HG02623 (cell line): ENCODE results near the gene KCTD19.

ENCODE experiments used
- ATAC-seq: cut with Tn5 transposase; IDR thresholded peaks from one replicate; pipeline ENCODE4 v1.9.1; 2021; ENCODE audit warnings: moderate library complexity; ENCODE audit not compliant: unreplicated experiment

The KCTD19 gene

DNA sequence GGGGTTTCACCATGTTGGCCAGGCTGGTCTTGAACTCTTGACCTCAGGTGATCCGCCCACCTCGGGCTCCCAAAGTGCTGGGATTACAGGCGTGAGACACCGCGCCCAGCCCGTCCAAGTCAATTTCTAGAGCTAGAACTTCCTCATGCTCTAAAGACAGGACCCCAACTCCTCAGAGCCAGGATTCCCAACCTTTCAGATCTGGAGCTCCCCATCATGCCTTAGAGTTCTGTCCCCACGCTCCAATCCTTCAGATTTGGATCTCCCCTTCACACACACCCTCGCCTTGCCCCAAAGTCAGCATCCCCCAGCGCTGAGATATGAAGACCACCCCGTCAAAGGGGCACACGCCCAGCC is 448 bp downstream of the KCTD19 start:
- ATAC-seq: no peak

DNA sequence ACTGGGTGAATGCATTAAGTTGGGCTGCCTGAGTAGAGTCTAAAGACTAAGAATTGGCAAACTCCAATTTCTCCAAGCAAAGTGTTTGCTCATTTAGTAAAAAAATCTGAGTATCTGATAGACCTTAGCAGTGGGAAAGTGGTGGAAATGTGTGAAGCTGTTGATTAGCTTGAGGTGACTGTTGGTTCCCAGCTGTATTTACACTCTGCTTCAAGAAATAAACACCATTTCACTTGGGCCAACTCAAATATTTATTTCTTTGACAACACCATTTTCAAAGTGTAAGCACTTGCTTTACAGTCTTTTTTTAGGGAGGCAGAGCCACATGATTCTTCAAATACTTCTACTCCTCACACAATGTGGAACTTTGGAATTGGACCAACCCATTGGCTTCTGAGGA is 8.7 kb downstream of the KCTD19 start:
- no peak for ATAC-seq

DNA sequence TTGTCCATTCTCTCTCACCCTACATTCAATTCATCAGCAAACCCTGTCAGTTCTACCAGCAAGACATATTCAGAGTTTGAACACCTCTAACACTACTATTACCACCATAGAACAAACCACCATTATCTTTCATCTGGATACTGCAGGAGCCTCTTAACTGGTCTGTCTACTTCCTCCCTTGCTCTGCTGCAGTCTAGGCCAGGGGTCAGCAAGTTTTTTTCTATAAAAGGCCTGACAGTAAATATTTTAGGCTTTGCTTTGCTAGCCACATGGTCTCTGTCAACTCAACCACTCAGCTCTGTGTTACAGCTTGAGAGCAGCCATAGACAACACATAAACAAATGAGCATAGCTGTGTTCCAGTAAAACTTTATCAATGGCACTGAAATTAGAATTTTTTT is 13.8 kb downstream of the KCTD19 start:
- ATAC-seq: no peak

DNA sequence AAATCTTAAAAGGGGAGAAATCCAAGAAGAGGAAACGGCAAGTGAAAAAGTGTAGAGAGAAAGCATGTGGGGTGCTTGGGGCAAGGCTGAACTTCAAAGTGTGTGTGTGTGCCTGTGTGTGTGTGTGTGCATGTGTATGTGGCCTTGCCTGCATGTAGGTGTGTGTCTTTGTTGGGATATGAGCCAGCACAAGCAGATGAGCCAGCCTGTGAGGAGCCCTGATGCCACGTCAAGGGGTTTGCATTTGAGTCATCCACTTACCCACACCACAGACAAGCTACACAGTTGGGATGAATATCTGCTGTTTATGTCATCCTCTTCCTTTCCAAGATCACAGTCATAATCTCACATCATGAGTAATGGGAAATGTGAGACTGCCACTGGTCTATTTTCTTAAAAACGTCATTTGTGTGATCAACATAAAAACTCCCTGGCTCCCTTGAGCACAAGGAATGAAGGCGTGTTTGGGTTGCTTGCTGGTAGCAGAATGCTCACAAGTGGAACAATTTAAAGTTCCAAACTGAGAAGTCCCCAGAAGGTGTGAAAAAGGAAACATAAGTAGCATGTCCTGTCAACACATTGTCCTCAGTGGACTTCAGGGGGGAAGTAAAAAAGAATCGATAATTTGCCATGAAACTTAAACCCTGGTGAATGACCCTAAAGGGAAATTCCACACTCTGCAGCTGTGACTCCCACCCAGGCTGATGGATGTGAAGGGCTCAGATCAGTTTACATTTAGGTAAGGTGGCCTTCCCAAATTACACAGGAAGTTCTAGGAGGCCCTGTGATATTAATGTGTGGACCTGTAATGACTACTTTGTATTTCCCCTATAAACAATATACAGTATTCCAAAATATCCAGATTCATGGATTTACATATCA is 14.7 kb downstream of the KCTD19 start:
- ATAC-seq: peak; percentile 60

DNA sequence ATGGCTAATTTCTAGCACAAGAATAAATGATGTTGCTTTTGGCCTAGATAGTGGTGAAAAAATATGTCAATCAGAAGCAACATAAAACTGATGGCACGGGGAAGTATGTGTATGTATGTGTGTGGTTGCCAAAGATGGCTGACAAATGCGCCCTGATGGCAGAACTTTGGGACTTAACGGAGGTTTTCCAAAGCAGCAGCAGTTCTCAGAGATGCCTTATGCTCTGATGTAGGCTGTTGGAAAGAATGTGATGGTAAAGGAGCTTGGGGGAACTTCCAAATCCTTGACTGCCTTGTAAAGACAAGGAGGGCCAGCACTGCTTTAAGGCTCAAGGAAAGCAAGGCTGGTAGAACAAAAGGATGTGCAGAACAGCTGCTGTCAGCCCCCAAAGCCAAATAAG is 16.0 kb downstream of the KCTD19 start:
- ATAC-seq: no peak

DNA sequence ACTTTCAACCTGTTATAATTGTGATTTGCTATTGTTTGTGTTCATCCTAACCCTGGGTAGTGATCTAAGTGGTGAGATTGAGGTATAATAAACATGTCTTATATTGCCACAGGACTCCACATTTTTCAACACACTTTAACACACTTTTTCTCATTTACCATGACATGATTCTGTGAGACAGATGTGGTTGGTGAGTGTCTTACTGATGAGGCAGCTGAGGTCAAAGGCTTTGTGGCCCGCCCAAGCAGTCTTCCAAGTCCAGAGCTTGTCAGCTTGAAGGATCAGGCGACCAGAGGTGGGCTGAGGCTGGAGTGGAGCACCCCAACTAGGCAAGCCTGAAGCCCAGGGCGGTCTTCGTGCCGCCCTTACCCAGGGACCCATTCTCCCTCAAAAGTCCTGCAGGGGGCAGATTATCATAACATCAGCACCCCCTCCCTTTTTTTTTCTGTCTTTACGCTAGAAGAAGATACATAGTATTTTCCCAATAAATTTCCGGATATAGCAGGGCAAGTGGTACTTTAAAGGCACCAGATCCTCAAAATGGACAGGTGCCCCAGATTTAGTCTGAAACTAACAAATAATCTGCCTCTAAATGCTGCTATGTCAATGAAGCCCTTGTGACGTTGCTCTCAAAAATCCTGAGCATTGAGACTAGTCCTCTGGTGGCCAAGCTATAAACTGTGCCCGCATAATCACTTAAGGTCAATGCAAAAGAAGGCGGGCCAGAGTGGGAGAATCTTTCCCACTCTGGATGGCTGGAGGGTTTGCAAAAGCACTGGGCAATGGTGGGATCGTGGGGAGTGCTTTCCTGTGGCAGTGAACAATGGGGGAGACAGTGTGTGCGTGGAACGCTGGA is 21.1 kb downstream of the KCTD19 start:
- ATAC-seq: no peak

DNA sequence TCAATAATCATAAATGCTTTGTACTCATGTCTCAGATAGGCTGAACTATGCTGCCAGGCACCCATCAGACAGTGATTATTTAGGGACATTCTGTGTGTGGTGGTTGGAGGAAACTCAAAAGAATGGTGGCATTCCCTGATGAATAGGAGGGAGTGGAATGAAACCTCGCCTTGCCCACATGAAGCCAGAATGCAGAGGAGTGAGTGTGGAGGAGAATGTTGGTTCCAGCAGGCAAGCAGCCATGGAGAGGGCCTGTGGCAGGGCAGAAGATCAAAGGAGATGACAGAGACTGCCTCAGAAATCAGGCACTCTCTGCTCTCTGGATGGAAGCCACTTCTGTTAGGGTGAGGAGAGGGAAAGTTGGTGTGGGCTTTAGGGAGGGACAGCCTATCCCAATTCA is 22.5 kb downstream of the KCTD19 start:
- no peak for ATAC-seq

DNA sequence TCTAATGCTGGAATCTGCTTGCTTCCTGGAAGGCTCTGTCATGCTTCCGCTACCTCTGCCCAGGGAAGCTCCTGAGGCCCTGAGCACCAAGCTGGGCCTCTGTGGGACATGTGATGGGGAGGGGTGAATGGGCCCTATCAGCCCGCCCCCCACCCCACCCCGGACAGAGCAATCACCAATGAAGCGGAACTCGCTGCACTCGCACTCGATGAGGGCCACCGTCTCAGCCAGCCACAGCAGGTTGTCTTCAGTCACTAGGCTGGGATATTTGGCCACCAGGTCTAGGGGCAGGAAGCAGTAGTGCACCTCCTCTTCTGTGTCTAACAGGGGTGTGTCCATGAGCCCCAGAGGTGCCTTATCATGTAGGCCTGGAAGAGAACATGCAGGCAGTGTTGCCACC is 23.6 kb downstream of the KCTD19 start:
- no peak for ATAC-seq

DNA sequence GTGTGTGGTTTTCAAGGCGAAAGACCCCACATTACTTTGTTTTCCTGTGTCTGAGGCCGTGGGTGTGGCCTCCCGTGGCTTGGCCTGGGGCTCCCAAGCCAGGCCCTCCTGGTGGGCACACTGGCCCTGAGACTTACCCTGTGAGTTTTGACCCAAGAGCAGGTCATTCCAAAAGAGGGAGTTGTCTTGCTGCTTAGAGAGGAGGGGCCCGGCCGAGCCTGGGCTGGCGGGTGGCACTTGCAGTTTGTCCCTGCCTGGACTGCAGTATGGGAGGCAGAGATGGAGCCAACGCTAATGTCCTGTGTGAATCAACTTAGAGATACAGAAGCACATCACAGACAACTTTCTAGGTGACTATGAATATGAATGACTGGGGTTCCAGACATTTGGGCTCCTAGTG is 24.5 kb downstream of the KCTD19 start:
- ATAC-seq: no peak

DNA sequence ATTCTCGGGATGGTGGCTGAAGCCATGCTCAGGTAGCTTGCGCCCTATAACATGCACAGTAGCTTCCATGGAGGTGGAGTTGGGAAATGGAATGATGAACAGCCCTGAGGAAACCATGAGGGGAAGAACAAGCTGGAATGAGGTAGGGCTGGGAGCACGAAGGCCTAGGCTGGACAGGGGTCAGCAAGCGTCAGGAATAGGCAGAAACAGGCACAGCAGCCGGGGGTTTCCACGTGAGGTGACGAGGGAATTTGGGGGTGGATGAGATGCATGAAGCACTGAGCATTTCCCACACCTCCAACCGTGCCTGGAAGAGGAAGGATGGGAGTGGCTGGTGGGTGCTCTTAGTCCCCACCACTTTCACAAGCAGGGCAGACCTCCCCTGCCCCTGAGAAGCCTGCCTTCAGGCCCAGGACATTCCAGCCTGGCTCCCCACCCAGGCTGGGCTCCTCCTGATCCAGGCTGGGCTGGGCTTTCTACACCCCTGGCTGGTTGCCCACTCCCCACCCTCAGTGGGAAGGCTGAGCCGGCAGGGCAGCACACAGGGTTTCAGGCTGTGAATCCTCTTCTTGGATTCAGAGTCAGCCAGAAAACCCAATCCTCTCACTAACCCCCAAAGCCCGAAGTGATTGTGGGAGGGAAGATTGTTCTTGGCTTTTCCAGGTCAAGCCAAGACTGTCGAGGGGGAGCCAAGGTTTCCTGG is 25.3 kb downstream of the KCTD19 start:
- ATAC-seq: no peak

DNA sequence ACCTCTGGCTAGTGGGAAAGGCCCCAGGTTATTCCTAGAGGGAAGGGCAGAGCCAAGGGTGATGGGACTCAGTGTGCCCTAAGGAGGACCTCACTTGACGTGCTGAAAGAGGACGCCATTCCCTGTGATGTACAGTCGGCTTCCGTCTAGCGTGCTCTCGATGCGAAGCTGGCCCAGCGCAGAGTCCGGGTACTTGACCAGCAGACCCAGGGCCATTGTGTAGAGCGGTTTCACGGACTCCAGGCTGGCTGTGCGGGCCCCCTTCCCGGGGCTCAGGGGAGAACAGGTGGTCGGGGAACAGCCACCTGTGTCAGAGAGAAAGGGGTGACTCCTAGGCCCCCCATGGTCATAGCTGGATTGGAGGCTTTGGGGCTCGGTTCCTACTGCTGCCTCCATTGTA is 27.3 kb downstream of the KCTD19 start:
- ATAC-seq: no peak

DNA sequence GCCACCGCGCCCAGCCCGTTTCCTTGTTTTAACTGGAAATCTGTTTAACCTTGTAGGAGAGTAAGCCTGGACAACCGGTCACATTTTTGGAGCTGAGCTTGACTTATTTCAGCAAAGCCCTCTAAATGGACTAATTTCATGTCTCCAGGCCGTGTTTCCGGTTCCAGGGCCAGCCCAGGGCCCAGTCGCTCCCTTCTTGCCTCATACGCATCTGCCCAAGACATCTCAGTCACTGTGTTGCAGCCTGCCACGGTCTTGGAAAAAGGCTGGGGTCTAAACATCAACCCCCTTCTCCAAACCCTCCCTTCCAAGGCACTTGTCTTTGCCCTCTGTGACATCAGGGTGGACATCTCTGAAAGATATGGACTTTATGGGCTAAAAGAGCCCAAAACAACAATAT is 28.3 kb downstream of the KCTD19 start:
- ATAC-seq: no peak

DNA sequence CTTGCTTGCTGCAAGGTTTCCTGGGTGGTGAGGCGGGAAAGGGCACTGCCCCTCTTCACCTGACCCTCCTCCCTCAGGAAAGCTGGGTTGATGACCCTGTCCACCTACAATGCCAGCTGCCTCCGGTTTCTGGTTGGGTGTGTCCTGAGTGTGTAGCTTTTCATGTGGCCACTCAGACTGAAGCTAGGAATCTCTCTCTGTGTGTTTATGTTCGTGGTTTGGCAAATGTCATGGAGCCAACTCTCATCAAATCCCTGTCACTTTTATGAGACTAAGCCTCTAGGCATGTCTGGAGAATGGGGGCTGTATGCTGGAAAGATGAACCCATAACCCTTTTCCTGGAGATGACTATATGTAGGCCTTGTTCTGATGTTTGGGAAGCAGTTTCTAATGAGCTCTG is 30.1 kb downstream of the KCTD19 start:
- ATAC-seq: no peak

DNA sequence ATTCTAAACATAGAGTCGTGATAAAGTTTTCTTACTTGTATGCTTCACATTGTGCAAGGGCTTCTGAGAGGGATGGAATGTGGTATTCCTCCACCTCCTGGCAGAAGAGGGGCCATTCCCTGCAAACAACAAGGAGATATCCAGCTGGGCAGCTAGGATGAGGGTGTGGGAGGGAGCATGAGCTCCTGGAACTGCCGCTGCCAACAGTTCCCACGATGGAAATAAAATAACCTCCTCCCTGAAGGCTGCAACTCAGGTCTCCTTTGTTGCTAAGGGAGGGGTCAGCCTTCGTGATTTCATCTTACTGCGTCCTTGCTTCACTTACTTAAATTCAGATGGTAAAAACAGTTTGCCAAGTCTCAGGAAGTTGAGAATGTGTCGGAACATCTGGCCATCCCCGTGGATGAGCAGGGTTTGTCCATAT is 31.6 kb downstream of the KCTD19 start:
- no peak for ATAC-seq

DNA sequence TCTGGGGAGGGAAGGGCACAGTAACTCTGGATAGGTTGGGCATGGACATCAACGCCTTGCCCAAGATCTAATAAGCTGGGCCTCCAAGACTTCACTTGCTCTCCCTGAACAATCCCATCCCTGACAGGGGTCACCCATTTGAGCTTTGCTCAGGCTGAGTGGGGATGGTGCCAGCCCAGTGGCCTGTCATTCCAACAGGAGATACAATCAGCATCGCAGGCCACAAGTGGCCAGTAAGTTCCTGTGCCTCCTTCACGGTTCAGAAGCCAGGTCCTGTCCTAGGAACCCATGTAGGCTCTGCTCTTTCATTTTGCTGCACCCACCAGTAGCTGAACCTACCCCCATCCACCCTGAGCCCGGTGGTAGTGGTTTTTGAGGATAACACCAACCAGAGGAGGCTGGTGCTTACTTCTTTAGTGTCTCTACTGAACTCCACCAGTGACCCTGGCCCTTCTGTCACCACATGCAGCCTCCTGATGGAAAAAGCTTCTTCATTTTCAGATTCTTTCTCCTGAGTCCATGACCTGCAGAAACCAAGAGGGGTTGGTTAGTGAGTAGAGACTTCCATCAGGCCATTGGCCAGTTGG is 32.3 kb downstream of the KCTD19 start:
- no peak for ATAC-seq

DNA sequence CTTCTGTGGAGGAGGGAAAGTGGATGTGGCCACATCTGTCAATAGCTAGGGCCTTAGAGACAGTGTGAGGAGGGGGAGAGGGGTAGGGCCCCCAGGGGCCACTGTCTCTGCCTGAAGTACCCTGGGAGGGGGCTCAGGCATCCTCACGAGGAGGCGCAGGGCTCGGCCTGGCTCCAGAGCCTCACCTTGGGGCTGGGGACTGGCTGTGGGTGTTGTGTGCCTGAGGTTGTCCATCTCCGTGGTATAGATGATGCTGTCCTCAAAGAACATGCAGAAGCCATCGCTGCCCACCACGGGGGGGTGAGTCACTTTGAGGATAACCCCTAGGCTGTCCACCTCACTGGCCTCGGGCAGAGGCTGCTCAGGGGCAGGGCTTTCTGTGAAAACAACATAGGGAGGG is 35.1 kb downstream of the KCTD19 start:
- ATAC-seq: no peak

DNA sequence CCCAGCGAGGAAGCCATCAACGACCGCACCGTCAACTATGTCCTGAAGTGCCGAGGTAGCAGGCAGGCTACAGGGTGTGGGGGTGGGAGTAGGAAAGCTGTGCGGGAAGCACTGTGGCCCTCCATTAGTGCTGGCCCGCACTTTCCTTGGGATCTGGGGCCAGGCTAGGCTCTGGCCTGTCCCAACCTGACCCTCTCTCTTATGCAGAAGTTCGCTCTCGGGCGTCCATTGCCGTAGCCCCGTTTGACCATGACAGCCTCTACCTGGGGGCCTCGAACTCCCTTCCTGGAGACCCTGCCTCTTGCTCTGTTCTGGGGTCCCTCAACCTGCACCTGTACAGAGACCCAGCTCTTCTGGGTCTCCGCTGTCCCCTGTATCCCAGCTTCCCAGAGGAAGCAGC is 38.6 kb downstream of the KCTD19 start:
- ATAC-seq: no peak

DNA sequence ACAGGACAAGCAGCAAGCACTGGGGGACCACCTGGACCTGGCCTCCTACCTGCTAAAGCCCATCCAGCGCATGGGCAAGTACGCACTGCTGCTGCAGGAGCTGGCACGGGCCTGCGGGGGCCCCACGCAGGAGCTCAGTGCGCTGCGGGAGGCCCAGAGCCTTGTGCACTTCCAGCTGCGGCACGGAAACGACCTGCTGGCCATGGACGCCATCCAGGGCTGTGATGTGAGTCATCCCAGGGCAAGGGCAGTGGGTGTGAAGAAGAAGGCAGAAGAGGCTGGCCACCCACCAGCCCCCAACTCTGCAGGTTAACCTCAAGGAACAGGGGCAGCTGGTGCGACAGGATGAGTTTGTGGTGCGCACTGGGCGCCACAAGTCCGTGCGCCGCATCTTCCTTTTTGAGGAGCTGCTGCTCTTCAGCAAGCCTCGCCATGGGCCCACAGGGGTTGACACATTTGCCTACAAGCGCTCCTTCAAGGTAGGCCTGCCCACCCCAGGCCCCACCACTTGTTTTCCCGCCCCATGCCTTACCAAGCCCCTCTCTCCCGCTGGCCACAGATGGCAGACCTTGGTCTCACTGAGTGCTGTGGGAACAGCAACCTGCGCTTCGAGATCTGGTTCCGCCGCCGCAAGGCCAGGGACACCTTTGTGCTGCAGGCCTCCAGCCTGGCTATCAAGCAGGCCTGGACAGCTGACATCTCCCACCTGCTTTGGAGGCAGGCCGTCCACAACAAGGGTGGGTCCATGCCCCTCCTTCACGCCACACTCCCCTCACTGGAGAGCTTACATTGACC is 39.9 kb downstream of the KCTD19 start:
- ATAC-seq: no peak

DNA sequence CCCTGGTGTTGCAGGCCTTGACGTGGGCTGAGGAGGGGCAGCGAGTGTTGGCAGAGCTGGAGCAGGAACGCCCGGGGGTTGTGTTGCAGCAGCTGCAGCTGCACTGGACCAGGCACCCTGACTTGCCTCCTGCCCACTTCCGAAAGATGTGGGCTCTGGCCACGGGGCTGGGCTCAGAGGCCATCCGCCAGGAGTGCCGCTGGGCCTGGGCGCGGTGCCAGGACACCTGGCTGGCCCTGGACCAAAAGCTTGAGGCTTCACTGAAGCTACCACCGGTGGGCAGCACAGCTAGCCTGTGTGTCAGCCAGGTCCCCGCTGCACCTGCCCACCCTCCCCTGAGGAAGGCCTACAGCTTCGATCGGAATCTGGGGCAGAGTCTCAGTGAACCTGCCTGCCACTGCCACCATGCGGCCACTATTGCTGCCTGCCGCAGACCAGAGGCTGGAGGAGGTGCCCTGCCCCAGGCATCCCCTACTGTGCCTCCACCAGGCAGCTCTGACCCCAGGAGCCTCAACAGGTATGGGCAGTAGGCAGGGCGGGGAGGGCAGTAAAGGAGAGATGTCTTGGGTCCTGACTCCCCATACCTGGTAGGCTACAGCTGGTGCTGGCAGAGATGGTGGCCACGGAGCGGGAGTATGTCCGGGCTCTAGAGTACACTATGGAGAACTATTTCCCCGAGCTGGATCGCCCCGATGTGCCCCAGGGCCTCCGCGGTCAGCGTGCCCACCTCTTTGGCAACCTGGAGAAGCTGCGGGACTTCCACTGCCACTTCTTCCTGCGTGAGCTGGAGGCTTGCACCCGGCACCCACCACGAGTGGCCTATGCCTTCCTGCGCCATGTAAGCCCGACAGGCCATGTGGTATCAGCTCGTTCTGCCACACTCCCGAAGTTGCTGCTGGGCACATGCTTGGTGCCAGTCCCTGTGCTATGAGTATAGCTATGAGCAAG is 41.6 kb downstream of the KCTD19 start:
- no peak for ATAC-seq
